ENCODE measurements around the gene R3HDML. TPM values are rescaled to one million over a fixed set of nuclear protein-coding genes. Genes with fewer than 3 reads are reported as not detected.

R3HDML gene
- polyA plus RNA-seq: not detected in 3 replicates
- not detected for polyA plus RNA-seq (2011; ENCODE audit: low read depth)
- polyA plus RNA-seq (2011; cell fraction: cytosol; rRNA removed): not detected in 2 replicates
- not detected in 2 replicates for polyA plus RNA-seq (2011; cell fraction: nucleus; rRNA removed)
- not detected in 2 replicates for polyA plus RNA-seq (2012; ENCODE audit: low replicate concordance)
- not detected in 3 replicates for polyA minus RNA-seq
- polyA minus RNA-seq (2011; cell fraction: cytosol; rRNA and poly(A)+ RNA removed): not detected
- not detected in 2 replicates for polyA minus RNA-seq (2011; cell fraction: nucleus; rRNA and poly(A)+ RNA removed)

- no peak for TF ChIP-seq CTCF (optimal IDR thresholded peaks at IDR 0.05 in 1 of 3, IDR thresholded peaks at IDR 0.05 in 1 of 3, conservative IDR thresholded peaks at IDR 0.05 in 1 of 3; ENCODE audit: extremely low read depth in 1 of 3, insufficient read depth in 2 of 3, low read length in 3 of 3)
- no peak for TF ChIP-seq EZH2 (IDR thresholded peaks at IDR 0.05; ENCODE audit: low read length)
- H2AFZ ChIP-seq (ENCODE audit: control insufficient read depth, low read length): no peak within 1 kb of the TSS
- H3K9me1 ChIP-seq (ENCODE audit: control insufficient read depth, extremely low read depth, insufficient read depth, low read length): no peaks in the 10 kb centered on the region
- H3K27me3 ChIP-seq (ENCODE audit: control insufficient read depth, extremely low read depth, insufficient read depth, low read length): peaks cover 12% of the 10 kb centered on the region
- no peak within 1 kb of the TSS for H3K4me2 ChIP-seq (ENCODE audit: control insufficient read depth, extremely low read depth, insufficient read depth, low read depth, low read length)
- no peaks in the 10 kb centered on the region for H3K9me3 ChIP-seq (ENCODE audit: control insufficient read depth, low read depth, low read length)
- FAIRE-seq (no peak), DNase-seq (ENCODE audit: low read depth, low spot score) (no peak)
- H4K20me1 ChIP-seq (ENCODE audit: control insufficient read depth, extremely low read depth, insufficient read depth, low read length): no peaks in the 10 kb centered on the region
- no peak within 1 kb of the TSS for H3K27ac ChIP-seq (ENCODE audit: control insufficient read depth, insufficient read depth, low read length)
- no peaks in the 10 kb centered on the region for H3K36me3 ChIP-seq (ENCODE audit: control insufficient read depth in 2 of 2, extremely low read depth in 1 of 2, insufficient read depth in 2 of 2, low read length in 2 of 2)
- no peak within 1 kb of the TSS for H3K9ac ChIP-seq (ENCODE audit: control insufficient read depth, extremely low read depth, insufficient read depth, low read length)
- H3K4me1 ChIP-seq (ENCODE audit: control insufficient read depth, extremely low read depth, insufficient read depth, low read length): no peaks in the 10 kb centered on the region
- dilution Hi-C loops (cut with MboI; ENCODE audit: extremely low pct_ligation_motif_present, low sequenced_read_pairs): no loop called here
- no peaks in the 10 kb centered on the region for H3K79me2 ChIP-seq (ENCODE audit: control insufficient read depth, insufficient read depth, low read length)
- H3K4me3 ChIP-seq (ENCODE audit: control insufficient read depth in 2 of 3, extremely low read depth in 1 of 3, insufficient read depth in 2 of 3, low read depth in 1 of 3, low read length in 3 of 3): no peak within 1 kb of the TSS
These were observed at the start of gene R3HDML for GRCh38 chr20:44336725-44337380. Gene R3HDML, plus strand, starts transcription at chr20:44337043. Its CDS starts 115 bp downstream, at chr20:44337158.

GRCh38 chr20:44287272-44288097 is 49.4 kb upstream of the R3HDML start:
- no peak overlapping the region for H3K27ac ChIP-seq (ENCODE audit: control insufficient read depth, insufficient read depth, low read length)
- H3K79me2 ChIP-seq (ENCODE audit: control insufficient read depth, insufficient read depth, low read length): no peaks in the 10 kb centered on the region
- no peaks in the 10 kb centered on the region for H3K9me1 ChIP-seq (ENCODE audit: control insufficient read depth, extremely low read depth, insufficient read depth, low read length)
- H3K9me3 ChIP-seq (ENCODE audit: control insufficient read depth, low read depth, low read length): no peaks in the 10 kb centered on the region
- no peaks in the 10 kb centered on the region for H3K36me3 ChIP-seq (ENCODE audit: control insufficient read depth in 2 of 2, extremely low read depth in 1 of 2, insufficient read depth in 2 of 2, low read length in 2 of 2)
- dilution Hi-C loops (cut with MboI; ENCODE audit: extremely low pct_ligation_motif_present, low sequenced_read_pairs): no loop called here
- no peaks in the 10 kb centered on the region for H4K20me1 ChIP-seq (ENCODE audit: control insufficient read depth, extremely low read depth, insufficient read depth, low read length)
- no peak overlapping the region for H3K9ac ChIP-seq (ENCODE audit: control insufficient read depth, extremely low read depth, insufficient read depth, low read length)
- H3K27me3 ChIP-seq (ENCODE audit: control insufficient read depth, extremely low read depth, insufficient read depth, low read length): no peaks in the 10 kb centered on the region
- DNase-seq (ENCODE audit: low read depth, low spot score) (no peak), FAIRE-seq (no peak)
- H3K4me1 ChIP-seq (ENCODE audit: control insufficient read depth, extremely low read depth, insufficient read depth, low read length): no peaks in the 10 kb centered on the region
- H3K4me2 ChIP-seq (ENCODE audit: control insufficient read depth, extremely low read depth, insufficient read depth, low read depth, low read length): no peak overlapping the region
- H2AFZ ChIP-seq (ENCODE audit: control insufficient read depth, low read length): no peak overlapping the region
- H3K4me3 ChIP-seq (ENCODE audit: control insufficient read depth in 2 of 3, extremely low read depth in 1 of 3, insufficient read depth in 2 of 3, low read depth in 1 of 3, low read length in 3 of 3): no peak overlapping the region
- TF ChIP-seq CTCF (optimal IDR thresholded peaks at IDR 0.05 in 1 of 3, IDR thresholded peaks at IDR 0.05 in 1 of 3, conservative IDR thresholded peaks at IDR 0.05 in 1 of 3; ENCODE audit: extremely low read depth in 1 of 3, insufficient read depth in 2 of 3, low read length in 3 of 3): no peak
- TF ChIP-seq EZH2 (IDR thresholded peaks at IDR 0.05; ENCODE audit: low read length): no peak
